Measurements from ENCODE around the gene SNRNP35. TPM values are rescaled to one million over a fixed set of nuclear protein-coding genes. Genes with fewer than 3 reads are reported as not detected.

The SNRNP35 gene
- total and polyA plus RNA-seq, 9 of the 15 experiments (the other 6 are each of a cell fraction or from before 2014, with no cell fraction given): 17.7 to 41.0 (median 25.5) TPM

- TF ChIP-seq ZNF740 (CRISPR knock-in tag; IDR thresholded peaks at IDR 0.05): peak; percentile 50; the same call in 1 of the 2 replicates
- 0 out of 4 replicates have a peak, but pooled peaks of 1 of the 2 experiments have one; percentile 10 for TF ChIP-seq ZNF740 (tag; IDR thresholded peaks at IDR 0.05)
- no peak for TF ChIP-seq ZNF274 (IDR thresholded peaks at IDR 0.05; ENCODE audit: borderline replicate concordance, low read depth, low read length)
- TF ChIP-seq ATF4 (CRISPR knock-in tag; IDR thresholded peaks at IDR 0.05): 0 out of 2 replicates have a peak, but pooled peaks have one; percentile 37
- TF ChIP-seq ZNF512 (tag; IDR thresholded peaks at IDR 0.05): no peak
- TF ChIP-seq DEAF1 (CRISPR knock-in tag; IDR thresholded peaks at IDR 0.05): no peak
- peak; percentile 33; the same call in 1 of the 2 replicates for TF ChIP-seq MBD2 (IDR thresholded peaks at IDR 0.05; ENCODE audit: borderline replicate concordance, low read depth)
- no peak for TF ChIP-seq ZEB2 (IDR thresholded peaks at IDR 0.05)
- TF ChIP-seq E2F5 (CRISPR knock-in tag; IDR thresholded peaks at IDR 0.05): no peak
- TF ChIP-seq EP400 (IDR thresholded peaks at IDR 0.05): peak; percentile 76
- no peak for TF ChIP-seq HINFP (tag; conservative IDR thresholded peaks at IDR 0.05; ENCODE audit: low read depth)
- no peak for TF ChIP-seq ZNF277 (CRISPR knock-in tag; IDR thresholded peaks at IDR 0.05; ENCODE audit: borderline replicate concordance)
- TF ChIP-seq STAT5A (IDR thresholded peaks at IDR 0.05; ENCODE audit: borderline replicate concordance, low read length): no peak
- 0 out of 2 replicates have a peak, but pooled peaks have one; percentile 31 for TF ChIP-seq ATF3 (IDR thresholded peaks at IDR 0.05)
- TF ChIP-seq ATF3 (CRISPR knock-in tag; conservative IDR thresholded peaks at IDR 0.05): no peak
These were observed 21.6 kb upstream of the SNRNP35 start, which contains the start of gene RILPL2 (continued) for GRCh38 chr12:123436017-123436964.

Measured in K562 (cell line).